Panc1 (cell line): ENCODE data around the gene SLC22A23.

Experiments used
- POLR2AphosphoS5 ChIP-seq: IDR thresholded peaks from 2 replicates; pipeline ENCODE4 v1.6.1; 2012; ENCODE audit warnings: mild to moderate bottlenecking, low read depth, low read length, moderate library complexity
- TCF7L2 ChIP-seq: IDR thresholded peaks from 2 replicates; pipeline ENCODE4 v1.6.1; 2011; ENCODE audit warnings: mild to moderate bottlenecking, low read depth, low read length, inconsistent platforms
- TF ChIP-seq, protein P1 (sequence below): fragments of 450-650 bp; IDR thresholded peaks from 2 replicates; pipeline ENCODE4 v1.5.1; 2017; ENCODE audit warnings: mild to moderate bottlenecking

GRCh38 chr6:3349388-3350251 lies 107.2 kb downstream of the SLC22A23 start:
- TF ChIP-seq, protein P1, sequence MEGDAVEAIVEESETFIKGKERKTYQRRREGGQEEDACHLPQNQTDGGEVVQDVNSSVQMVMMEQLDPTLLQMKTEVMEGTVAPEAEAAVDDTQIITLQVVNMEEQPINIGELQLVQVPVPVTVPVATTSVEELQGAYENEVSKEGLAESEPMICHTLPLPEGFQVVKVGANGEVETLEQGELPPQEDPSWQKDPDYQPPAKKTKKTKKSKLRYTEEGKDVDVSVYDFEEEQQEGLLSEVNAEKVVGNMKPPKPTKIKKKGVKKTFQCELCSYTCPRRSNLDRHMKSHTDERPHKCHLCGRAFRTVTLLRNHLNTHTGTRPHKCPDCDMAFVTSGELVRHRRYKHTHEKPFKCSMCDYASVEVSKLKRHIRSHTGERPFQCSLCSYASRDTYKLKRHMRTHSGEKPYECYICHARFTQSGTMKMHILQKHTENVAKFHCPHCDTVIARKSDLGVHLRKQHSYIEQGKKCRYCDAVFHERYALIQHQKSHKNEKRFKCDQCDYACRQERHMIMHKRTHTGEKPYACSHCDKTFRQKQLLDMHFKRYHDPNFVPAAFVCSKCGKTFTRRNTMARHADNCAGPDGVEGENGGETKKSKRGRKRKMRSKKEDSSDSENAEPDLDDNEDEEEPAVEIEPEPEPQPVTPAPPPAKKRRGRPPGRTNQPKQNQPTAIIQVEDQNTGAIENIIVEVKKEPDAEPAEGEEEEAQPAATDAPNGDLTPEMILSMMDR = no peak
- no peak for TF ChIP-seq POLR2AphosphoS5
- TF ChIP-seq TCF7L2 = no peak
